ENCODE data around the gene MCTP1.

DNA sequence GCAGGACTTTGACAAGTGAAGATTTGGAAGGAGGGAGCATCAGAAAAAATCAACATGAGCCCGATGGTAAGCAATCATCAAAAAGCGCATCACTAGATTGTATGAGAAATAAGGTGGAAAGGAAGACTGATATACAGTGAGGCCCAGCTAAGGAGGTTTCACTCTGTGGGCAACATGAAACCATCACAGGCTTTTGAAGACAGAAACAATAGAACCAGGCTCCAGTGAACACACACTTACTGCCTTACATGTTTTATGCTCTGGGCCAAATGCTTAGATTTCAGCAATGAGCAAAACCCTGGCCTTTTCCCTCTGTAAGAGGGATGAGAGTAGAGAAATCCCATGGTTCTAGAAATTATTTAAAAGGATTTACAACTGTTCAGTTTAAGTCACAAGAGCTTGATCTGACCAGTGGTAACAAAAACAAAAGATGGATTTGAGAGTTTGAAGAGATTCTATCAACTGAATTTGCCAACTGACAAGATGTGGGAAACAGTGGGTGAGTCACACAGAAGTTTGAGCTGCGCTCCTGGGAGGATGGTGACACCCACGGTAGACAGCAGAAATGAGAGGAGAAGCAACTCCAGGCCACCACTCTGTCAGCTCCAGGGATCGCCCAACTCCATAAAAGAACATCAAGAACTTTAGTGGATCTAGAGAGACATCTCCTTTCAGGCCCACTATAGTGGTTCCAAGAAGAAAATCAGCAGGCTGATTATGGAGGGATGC, 261.8 kb downstream of the MCTP1 start:
- TF ChIP-seq, protein P1, sequence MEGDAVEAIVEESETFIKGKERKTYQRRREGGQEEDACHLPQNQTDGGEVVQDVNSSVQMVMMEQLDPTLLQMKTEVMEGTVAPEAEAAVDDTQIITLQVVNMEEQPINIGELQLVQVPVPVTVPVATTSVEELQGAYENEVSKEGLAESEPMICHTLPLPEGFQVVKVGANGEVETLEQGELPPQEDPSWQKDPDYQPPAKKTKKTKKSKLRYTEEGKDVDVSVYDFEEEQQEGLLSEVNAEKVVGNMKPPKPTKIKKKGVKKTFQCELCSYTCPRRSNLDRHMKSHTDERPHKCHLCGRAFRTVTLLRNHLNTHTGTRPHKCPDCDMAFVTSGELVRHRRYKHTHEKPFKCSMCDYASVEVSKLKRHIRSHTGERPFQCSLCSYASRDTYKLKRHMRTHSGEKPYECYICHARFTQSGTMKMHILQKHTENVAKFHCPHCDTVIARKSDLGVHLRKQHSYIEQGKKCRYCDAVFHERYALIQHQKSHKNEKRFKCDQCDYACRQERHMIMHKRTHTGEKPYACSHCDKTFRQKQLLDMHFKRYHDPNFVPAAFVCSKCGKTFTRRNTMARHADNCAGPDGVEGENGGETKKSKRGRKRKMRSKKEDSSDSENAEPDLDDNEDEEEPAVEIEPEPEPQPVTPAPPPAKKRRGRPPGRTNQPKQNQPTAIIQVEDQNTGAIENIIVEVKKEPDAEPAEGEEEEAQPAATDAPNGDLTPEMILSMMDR (IDR thresholded peaks at IDR 0.05; ENCODE audit: poor library complexity, severe bottlenecking), result no peak
- TF ChIP-seq TAF1 (IDR thresholded peaks at IDR 0.05; ENCODE audit: low read depth) (no peak), POLR2AphosphoS5 (IDR thresholded peaks at IDR 0.05) (no peak), EZH2 (IDR thresholded peaks at IDR 0.05; ENCODE audit: borderline replicate concordance, insufficient read depth, low read length, poor library complexity, severe bottlenecking) (no peak), MXI1 (conservative IDR thresholded peaks at IDR 0.05; ENCODE audit: poor library complexity, severe bottlenecking) (no peak)
- TF ChIP-seq, protein P2, sequence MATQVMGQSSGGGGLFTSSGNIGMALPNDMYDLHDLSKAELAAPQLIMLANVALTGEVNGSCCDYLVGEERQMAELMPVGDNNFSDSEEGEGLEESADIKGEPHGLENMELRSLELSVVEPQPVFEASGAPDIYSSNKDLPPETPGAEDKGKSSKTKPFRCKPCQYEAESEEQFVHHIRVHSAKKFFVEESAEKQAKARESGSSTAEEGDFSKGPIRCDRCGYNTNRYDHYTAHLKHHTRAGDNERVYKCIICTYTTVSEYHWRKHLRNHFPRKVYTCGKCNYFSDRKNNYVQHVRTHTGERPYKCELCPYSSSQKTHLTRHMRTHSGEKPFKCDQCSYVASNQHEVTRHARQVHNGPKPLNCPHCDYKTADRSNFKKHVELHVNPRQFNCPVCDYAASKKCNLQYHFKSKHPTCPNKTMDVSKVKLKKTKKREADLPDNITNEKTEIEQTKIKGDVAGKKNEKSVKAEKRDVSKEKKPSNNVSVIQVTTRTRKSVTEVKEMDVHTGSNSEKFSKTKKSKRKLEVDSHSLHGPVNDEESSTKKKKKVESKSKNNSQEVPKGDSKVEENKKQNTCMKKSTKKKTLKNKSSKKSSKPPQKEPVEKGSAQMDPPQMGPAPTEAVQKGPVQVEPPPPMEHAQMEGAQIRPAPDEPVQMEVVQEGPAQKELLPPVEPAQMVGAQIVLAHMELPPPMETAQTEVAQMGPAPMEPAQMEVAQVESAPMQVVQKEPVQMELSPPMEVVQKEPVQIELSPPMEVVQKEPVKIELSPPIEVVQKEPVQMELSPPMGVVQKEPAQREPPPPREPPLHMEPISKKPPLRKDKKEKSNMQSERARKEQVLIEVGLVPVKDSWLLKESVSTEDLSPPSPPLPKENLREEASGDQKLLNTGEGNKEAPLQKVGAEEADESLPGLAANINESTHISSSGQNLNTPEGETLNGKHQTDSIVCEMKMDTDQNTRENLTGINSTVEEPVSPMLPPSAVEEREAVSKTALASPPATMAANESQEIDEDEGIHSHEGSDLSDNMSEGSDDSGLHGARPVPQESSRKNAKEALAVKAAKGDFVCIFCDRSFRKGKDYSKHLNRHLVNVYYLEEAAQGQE (IDR thresholded peaks at IDR 0.05; ENCODE audit: borderline replicate concordance), result no peak

Data from neural cell (in vitro differentiated cells).